ENCODE results near the gene ABHD14A. TPM values are rescaled to one million over a fixed set of nuclear protein-coding genes. Genes with fewer than 3 reads are reported as not detected.

Gene ABHD14A
- polyA plus RNA-seq, 2 of the 4 experiments (the other 2 are of a cell fraction), result 6.3 to 9.5 TPM

GRCh38 chr3:51997172-51997571, 22.3 kb downstream of the ABHD14A start:
- H3K4me3 ChIP-seq, result no peak overlapping the region
- ChIA-PET POLR2A (no interaction called here), CTCF (interaction anchor here (0.6 to 2.2 kb wide), 4 partner anchors 57 to 126 kb away, joined by 3 to 8 read pairs (median 5); partner anchors contain the start of gene DUSP7)
- H3K4me1 ChIP-seq, result peaks cover 30% of the 10 kb centered on the region; the same call in 2 of the 3 replicates
- no peak for TF ChIP-seq EP300 (IDR thresholded peaks at IDR 0.05)
- no peak for TF ChIP-seq HOXB13 (CRISPR knock-in tag; IDR thresholded peaks at IDR 0.05; ENCODE audit: low read depth)
- TF ChIP-seq TP53 (CRISPR knock-in tag; IDR thresholded peaks at IDR 0.05), result no peak
- TF ChIP-seq ZSCAN20 (CRISPR knock-in tag; IDR thresholded peaks at IDR 0.05), result no peak
- TF ChIP-seq HOXA7 (CRISPR knock-in tag; IDR thresholded peaks at IDR 0.05), result no peak
- no peak for TF ChIP-seq MYC (IDR thresholded peaks at IDR 0.05; ENCODE audit: borderline replicate concordance, low read length)
- no peak for TF ChIP-seq POLR2A (IDR thresholded peaks at IDR 0.05; ENCODE audit: low read length)
- no peak for TF ChIP-seq JUNB (IDR thresholded peaks at IDR 0.05)
- TF ChIP-seq HEYL (CRISPR knock-in tag; IDR thresholded peaks at IDR 0.05), result no peak
- no peak for TF ChIP-seq JUN (IDR thresholded peaks at IDR 0.05)
- no peak for TF ChIP-seq ZC3H11A (IDR thresholded peaks at IDR 0.05)
- TF ChIP-seq PHF8 (IDR thresholded peaks at IDR 0.05; ENCODE audit: borderline replicate concordance, low read depth), result no peak
- no peak for TF ChIP-seq SREBF2 (IDR thresholded peaks at IDR 0.05)
- TF ChIP-seq, protein P1, sequence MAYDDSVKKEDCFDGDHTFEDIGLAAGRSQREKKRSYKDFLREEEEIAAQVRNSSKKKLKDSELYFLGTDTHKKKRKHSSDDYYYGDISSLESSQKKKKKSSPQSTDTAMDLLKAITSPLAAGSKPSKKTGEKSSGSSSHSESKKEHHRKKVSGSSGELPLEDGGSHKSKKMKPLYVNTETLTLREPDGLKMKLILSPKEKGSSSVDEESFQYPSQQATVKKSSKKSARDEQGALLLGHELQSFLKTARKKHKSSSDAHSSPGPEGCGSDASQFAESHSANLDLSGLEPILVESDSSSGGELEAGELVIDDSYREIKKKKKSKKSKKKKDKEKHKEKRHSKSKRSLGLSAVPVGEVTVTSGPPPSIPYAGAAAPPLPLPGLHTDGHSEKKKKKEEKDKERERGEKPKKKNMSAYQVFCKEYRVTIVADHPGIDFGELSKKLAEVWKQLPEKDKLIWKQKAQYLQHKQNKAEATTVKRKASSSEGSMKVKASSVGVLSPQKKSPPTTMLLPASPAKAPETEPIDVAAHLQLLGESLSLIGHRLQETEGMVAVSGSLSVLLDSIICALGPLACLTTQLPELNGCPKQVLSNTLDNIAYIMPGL (CRISPR knock-in tag; IDR thresholded peaks at IDR 0.05; ENCODE audit: borderline replicate concordance), result no peak
- no peak for TF ChIP-seq KDM5A (IDR thresholded peaks at IDR 0.05)
- no peak for TF ChIP-seq KDM1A (IDR thresholded peaks at IDR 0.05; ENCODE audit: low read depth)
- H3K27ac ChIP-seq, result no peak overlapping the region
- no peak for FAIRE-seq
- no peak overlapping the region for H3K4me2 ChIP-seq
- 49% methylated on average over 2 of the region's 2 CpGs for WGBS (ENCODE audit: missing lambda C conversion rate)
- no peaks in the 10 kb centered on the region for H3K9me3 ChIP-seq
- no peak for ATAC-seq
- no peak for DNase-seq (ENCODE audit: low read depth in 1 of 2, low spot score in 1 of 2)

GRCh38 chr3:51997935-51998596, 23.2 kb downstream of the ABHD14A start:
- H3K9me3 ChIP-seq, result no peaks in the 10 kb centered on the region
- CTCF ChIA-PET, result interaction anchor here (0.6 to 2.2 kb wide), 6 partner anchors 48 to 147 kb away, joined by 3 to 9 read pairs (median 6); partner anchors contain the start of gene DUSP7
- TF ChIP-seq FOSL2 (IDR thresholded peaks at IDR 0.05), result no peak
- peak; percentile 43; the same call in 1 of the 2 replicates for TF ChIP-seq FOSL2 (CRISPR knock-in tag; IDR thresholded peaks at IDR 0.05)
- no peak for TF ChIP-seq SMC3 (IDR thresholded peaks at IDR 0.05)
- ATAC-seq (no peak), DNase-seq (ENCODE audit: low read depth in 1 of 2, low spot score in 1 of 2) (no peak), FAIRE-seq (no peak)
- H3K4me1 ChIP-seq, result peaks cover 23% of the 10 kb centered on the region; the same call in 2 of the 3 replicates
- WGBS (ENCODE audit: missing lambda C conversion rate), result 42% methylated on average over 7 of the region's 7 CpGs
- H3K4me3 ChIP-seq, result no peak overlapping the region
- POLR2A ChIA-PET, result no interaction called here
- H3K4me2 ChIP-seq, result no peak overlapping the region
- no peak overlapping the region for H3K27ac ChIP-seq

GRCh38 chr3:51998774-51999173, 23.9 kb downstream of the ABHD14A start:
- no peaks in the 10 kb centered on the region for H3K9me3 ChIP-seq
- peaks cover 19% of the 10 kb centered on the region; the same call in 2 of the 3 replicates for H3K4me1 ChIP-seq
- FAIRE-seq (no peak), DNase-seq (ENCODE audit: low read depth in 1 of 2, low spot score in 1 of 2) (no peak), ATAC-seq (no peak)
- H3K4me2 ChIP-seq, result no peak overlapping the region
- H3K27ac ChIP-seq, result no peak overlapping the region
- ChIA-PET CTCF (interaction anchor here (0.6 to 2.2 kb wide), 6 partner anchors 47 to 146 kb away, joined by 3 to 9 read pairs (median 6); partner anchors contain the start of gene DUSP7), POLR2A (no interaction called here)
- H3K4me3 ChIP-seq, result no peak overlapping the region
- TF ChIP-seq, protein P2, sequence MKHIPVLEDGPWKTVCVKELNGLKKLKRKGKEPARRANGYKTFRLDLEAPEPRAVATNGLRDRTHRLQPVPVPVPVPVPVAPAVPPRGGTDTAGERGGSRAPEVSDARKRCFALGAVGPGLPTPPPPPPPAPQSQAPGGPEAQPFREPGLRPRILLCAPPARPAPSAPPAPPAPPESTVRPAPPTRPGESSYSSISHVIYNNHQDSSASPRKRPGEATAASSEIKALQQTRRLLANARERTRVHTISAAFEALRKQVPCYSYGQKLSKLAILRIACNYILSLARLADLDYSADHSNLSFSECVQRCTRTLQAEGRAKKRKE (CRISPR knock-in tag; IDR thresholded peaks at IDR 0.05; ENCODE audit: low read depth), result no peak
- no peak for TF ChIP-seq RCOR1 (IDR thresholded peaks at IDR 0.05; ENCODE audit: low read depth, low read length)
- 77% methylated on average over 7 of the region's 7 CpGs for WGBS (ENCODE audit: missing lambda C conversion rate)
